ENCODE measurements around the gene TMEM134. TPM values are rescaled to one million over a fixed set of nuclear protein-coding genes. Genes with fewer than 3 reads are reported as not detected.

The TMEM134 gene
- total and polyA plus RNA-seq, 9 of the 15 experiments (the other 6 are each of a cell fraction or from before 2014, with no cell fraction given): 0.63 to 48.4 (median 10.7) TPM

DNA sequence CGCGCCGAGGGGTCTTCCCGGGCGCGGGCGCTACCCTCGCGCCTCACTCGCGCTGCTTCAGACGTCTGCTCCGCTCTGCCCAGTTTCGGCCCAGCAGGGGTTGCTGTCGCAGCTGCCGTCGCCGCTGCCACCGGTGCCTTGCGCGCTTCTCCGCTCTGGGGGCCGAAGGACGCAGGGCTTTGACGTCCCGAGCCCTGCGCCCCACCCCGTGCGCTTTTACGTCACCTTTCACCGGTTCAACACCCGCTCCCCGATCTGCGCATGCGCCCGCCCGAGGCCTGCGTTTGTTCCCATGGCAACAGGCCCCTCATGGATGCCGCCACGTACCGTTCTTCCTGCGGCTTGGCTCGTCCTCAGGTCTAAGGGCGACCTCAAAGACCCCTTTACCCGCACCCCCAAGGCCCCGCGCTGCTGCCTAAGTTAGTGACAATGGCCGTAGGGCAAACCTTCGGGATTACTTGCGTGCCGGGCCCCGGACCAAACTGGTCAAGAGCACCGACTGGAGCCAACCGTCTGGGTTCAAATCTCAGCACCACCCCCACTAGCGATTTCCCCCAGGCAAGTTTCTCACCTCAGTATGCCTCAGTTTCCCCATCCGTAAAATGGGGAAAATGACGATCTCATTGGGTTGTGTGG lies 39.6 kb upstream of the TMEM134 start (continued):
- TF ChIP-seq POLR2AphosphoS2 (IDR thresholded peaks at IDR 0.05; ENCODE audit: low read length): no peak
- no peak for TF ChIP-seq POLR2H (tag; IDR thresholded peaks at IDR 0.05; ENCODE audit: low read depth)
- no peak for TF ChIP-seq KDM1A (IDR thresholded peaks at IDR 0.05)
- no peak for TF ChIP-seq NUFIP1 (IDR thresholded peaks at IDR 0.05; ENCODE audit: partially characterized antibody)
- no peak for TF ChIP-seq WHSC1 (IDR thresholded peaks at IDR 0.05; ENCODE audit: low read length)
- no peak for TF ChIP-seq ZNF311 (CRISPR knock-in tag; IDR thresholded peaks at IDR 0.05)
- TF ChIP-seq L3MBTL2 (IDR thresholded peaks at IDR 0.05): 0 out of 2 replicates have a peak, but pooled peaks have one; percentile 26
- no peak for TF ChIP-seq FIP1L1 (IDR thresholded peaks at IDR 0.05; ENCODE audit: low read depth, low read length, poor library complexity, severe bottlenecking)
- TF ChIP-seq PCBP1 (IDR thresholded peaks at IDR 0.05; ENCODE audit: low read depth, low read length, poor library complexity, severe bottlenecking): no peak
- 0 out of 2 replicates have a peak, but pooled peaks have one; percentile 41 for TF ChIP-seq KLF6 (CRISPR knock-in tag; IDR thresholded peaks at IDR 0.05; ENCODE audit: borderline replicate concordance)
- TF ChIP-seq EWSR1 (IDR thresholded peaks at IDR 0.05; ENCODE audit: borderline replicate concordance, low read depth, partially characterized antibody): no peak
- peak; percentile 97 for TF ChIP-seq BMI1 (IDR thresholded peaks at IDR 0.05; ENCODE audit: low read length)
- TF ChIP-seq PBX2 (CRISPR knock-in tag; IDR thresholded peaks at IDR 0.05; ENCODE audit: low read depth): no peak
- TF ChIP-seq PBX2 (tag; conservative IDR thresholded peaks at IDR 0.05; ENCODE audit: low read depth): no peak
- no peak for TF ChIP-seq HLTF (IDR thresholded peaks at IDR 0.05)
- no peak for TF ChIP-seq CREBBP (IDR thresholded peaks at IDR 0.05; ENCODE audit: low read depth, low read length)
- no peak for TF ChIP-seq LEF1 (IDR thresholded peaks at IDR 0.05)
- no peak for TF ChIP-seq RAD51 (IDR thresholded peaks at IDR 0.05; ENCODE audit: borderline replicate concordance, low read depth)
- TF ChIP-seq, protein P1, sequence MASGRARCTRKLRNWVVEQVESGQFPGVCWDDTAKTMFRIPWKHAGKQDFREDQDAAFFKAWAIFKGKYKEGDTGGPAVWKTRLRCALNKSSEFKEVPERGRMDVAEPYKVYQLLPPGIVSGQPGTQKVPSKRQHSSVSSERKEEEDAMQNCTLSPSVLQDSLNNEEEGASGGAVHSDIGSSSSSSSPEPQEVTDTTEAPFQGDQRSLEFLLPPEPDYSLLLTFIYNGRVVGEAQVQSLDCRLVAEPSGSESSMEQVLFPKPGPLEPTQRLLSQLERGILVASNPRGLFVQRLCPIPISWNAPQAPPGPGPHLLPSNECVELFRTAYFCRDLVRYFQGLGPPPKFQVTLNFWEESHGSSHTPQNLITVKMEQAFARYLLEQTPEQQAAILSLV (tag; IDR thresholded peaks at IDR 0.05): no peak
- TF ChIP-seq HIVEP1 (CRISPR knock-in tag; IDR thresholded peaks at IDR 0.05): no peak
- TF ChIP-seq TAF1 (IDR thresholded peaks at IDR 0.05; ENCODE audit: control insufficient read depth, extremely low read depth, insufficient read depth, low read length, severe bottlenecking): peak; percentile 36
- no peak for TF ChIP-seq BRF2 (IDR thresholded peaks at IDR 0.05; ENCODE audit: borderline replicate concordance, insufficient read depth, insufficient read length)
- TF ChIP-seq FOXA3 (CRISPR knock-in tag; conservative IDR thresholded peaks at IDR 0.05 in 1 of 2, IDR thresholded peaks at IDR 0.05 in 1 of 2): peak in 1 of 2 experiments; percentile 80; a peak in 2 of 4 replicates
- no peak for TF ChIP-seq CBX5 (IDR thresholded peaks at IDR 0.05; ENCODE audit: borderline replicate concordance, low read depth)
- TF ChIP-seq ZNF668 (CRISPR knock-in tag; IDR thresholded peaks at IDR 0.05): no peak

Measured in K562 (cell line).